PC-3 (cell line): ENCODE results near the gene GCA. TPM values are rescaled to one million over a fixed set of nuclear protein-coding genes. Genes with fewer than 3 reads are reported as not detected.

Experiments
- ATAC-seq: fragments of 200-7000 bp; cut with Tn5 transposase; 2 replicates; pipeline ENCODE4 v1.9.1; 2020; ENCODE audit warnings: mild to moderate bottlenecking, moderate library complexity
- BruUV-seq: library from RNA; stranded (reverse); fragments of 400-500 nt; replicated peaks from 2 replicates; lab custom pipeline; 2021; lab: Mats Ljungman, UMichigan
- CTCF ChIA-PET: fragments of 300-600 bp; sonication (Branson Sonifier 250); formaldehyde crosslinking; loops from one replicate; lab custom pipeline; 2022; ENCODE audit warnings: antibody characterized with exemption; lab: Charles Lee
- POLR2A ChIA-PET: fragments of 300-600 bp; sonication (Branson Sonifier 250); formaldehyde crosslinking; loops from one replicate; lab custom pipeline; 2022; ENCODE audit warnings: antibody characterized with exemption; ENCODE audit not compliant: unreplicated experiment; lab: Charles Lee
- DNase-seq: peaks from one replicate; pipeline ENCODE4 v3.0.0-alpha.2; 2015
- H2AFZ ChIP-seq: fragments of 300-600 bp; sonication (generic); 2 replicates; pipeline ENCODE4 v1.6.0; 2016; ENCODE audit warnings: antibody characterized with exemption, low read length
- H3F3A ChIP-seq: fragments of 300-600 bp; sonication (generic); one replicate; pipeline ENCODE4 v1.6.0; 2017; ENCODE audit warnings: antibody characterized with exemption, low read length, control low read depth, mild to moderate bottlenecking; ENCODE audit not compliant: unreplicated experiment
- H3K27ac ChIP-seq: fragments of 300-600 bp; sonication (generic); 2 replicates; pipeline ENCODE4 v1.5.1; 2016; ENCODE audit warnings: mild to moderate bottlenecking, low read length
- H3K27me3 ChIP-seq: fragments of 300-600 bp; sonication (generic); 2 replicates; pipeline ENCODE4 v1.6.1; 2016; ENCODE audit warnings: low read length, mixed read lengths
- H3K36me3 ChIP-seq: fragments of 300-600 bp; sonication (generic); 2 replicates; pipeline ENCODE4 v1.6.1; 2016; ENCODE audit warnings: low read depth, mixed run types, low read length, mixed read lengths
- H3K4me1 ChIP-seq: fragments of 300-600 bp; sonication (generic); 2 replicates; pipeline ENCODE4 v1.5.1; 2016; ENCODE audit warnings: low read length; ENCODE audit not compliant: insufficient read depth
- H3K4me2 ChIP-seq: fragments of 300-600 bp; sonication (generic); 2 replicates; pipeline ENCODE4 v1.6.0; 2016; ENCODE audit warnings: low read length
- H3K4me3 ChIP-seq: fragments of 300-600 bp; sonication (generic); 2 replicates; pipeline ENCODE4 v1.5.1; 2016; ENCODE audit warnings: mild to moderate bottlenecking, low read length, mixed read lengths
- H3K79me2 ChIP-seq: fragments of 300-600 bp; sonication (generic); 2 replicates; pipeline ENCODE4 v1.6.1; 2017; ENCODE audit warnings: low read length, mixed read lengths
- H3K9ac ChIP-seq: fragments of 300-600 bp; sonication (generic); 2 replicates; pipeline ENCODE4 v1.6.0; 2016; ENCODE audit warnings: mild to moderate bottlenecking, low read length
- H3K9me2 ChIP-seq: fragments of 300-600 bp; sonication (generic); replicated peaks from 2 replicates; pipeline ENCODE4 v1.6.1; 2016; ENCODE audit warnings: mixed run types, low read length, mixed read lengths
- H3K9me3 ChIP-seq: fragments of 300-600 bp; sonication (generic); 2 replicates; pipeline ENCODE4 v1.6.1; 2016; ENCODE audit warnings: low read length, mixed read lengths
- H4K20me1 ChIP-seq: fragments of 300-600 bp; sonication (generic); 2 replicates; pipeline ENCODE4 v1.6.1; 2016; ENCODE audit warnings: low read length, mixed read lengths
- EZH2 ChIP-seq: fragments of 300-600 bp; sonication (generic); IDR thresholded peaks from one replicate; pipeline ENCODE4 v1.6.1; 2017; ENCODE audit warnings: antibody characterized with exemption, mild to moderate bottlenecking, low read length; ENCODE audit not compliant: unreplicated experiment
- EZH2phosphoT487 ChIP-seq: fragments of 300-600 bp; sonication (generic); IDR thresholded peaks from 2 replicates; pipeline ENCODE4 v1.6.1; 2018; ENCODE audit warnings: mild to moderate bottlenecking, antibody characterized with exemption, low read length, borderline replicate concordance
- intact Hi-C: fragments of 100-400 bp; cut with micrococcal nuclease; formaldehyde crosslinking; loops from 2 replicates; pipeline ENCODE4 v1.9.0; 2023
- total RNA-seq: library from RNA; depleted of rRNA; stranded (reverse); fragments of >200 nt; gene quantifications from 2 replicates; pipeline ENCODE4 v1.2.3, GENCODE V29; 2014
- TF ChIP-seq, protein P1 (sequence below): fragments of 300-600 bp; sonication (generic); conservative IDR thresholded peaks from 2 replicates; pipeline ENCODE4 v1.5.1; 2017; ENCODE audit warnings: antibody characterized with exemption, low read depth, mild to moderate bottlenecking, low read length

The GCA gene
- total RNA-seq, 1 experiment from 2014 or later = 18.7 TPM

DNA sequence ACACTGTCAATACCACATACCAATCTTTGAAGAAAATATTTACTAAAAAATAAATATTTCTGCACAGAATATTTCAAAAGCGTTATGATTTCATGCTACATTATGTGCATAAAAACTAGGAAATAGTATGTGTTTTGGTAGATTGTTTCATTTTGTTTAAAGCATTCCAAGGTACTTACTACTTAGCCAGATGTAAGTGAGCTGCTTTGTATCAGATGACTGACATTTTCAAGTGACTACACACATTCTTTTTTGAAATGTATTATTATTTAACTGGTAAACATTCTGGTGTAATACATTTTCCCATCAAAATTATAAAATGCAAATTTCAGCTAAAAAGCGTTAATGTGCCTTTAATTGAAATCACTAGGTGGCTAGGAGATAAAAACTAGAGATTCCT is 21.5 kb downstream of the GCA start:
- Histone ChIP-seq H3K4me1 (no peaks in the 10 kb centered on the region), H3K9ac (no peak overlapping the region), H3K36me3 (no peaks in the 10 kb centered on the region), H3K79me2 (no peaks in the 10 kb centered on the region), H4K20me1 (no peaks in the 10 kb centered on the region), H3K4me2 (no peak overlapping the region), H3K9me2 (no peaks in the 10 kb centered on the region), H3F3A (no peaks in the 10 kb centered on the region), H3K27me3 (no peaks in the 10 kb centered on the region), H3K9me3 (no peaks in the 10 kb centered on the region), H3K4me3 (no peak overlapping the region), H3K27ac (no peak overlapping the region), H2AFZ (no peak overlapping the region)
- intact Hi-C loops = no loop called here
- CTCF ChIA-PET = no interaction called here
- no peak for TF ChIP-seq EZH2
- TF ChIP-seq, protein P1, sequence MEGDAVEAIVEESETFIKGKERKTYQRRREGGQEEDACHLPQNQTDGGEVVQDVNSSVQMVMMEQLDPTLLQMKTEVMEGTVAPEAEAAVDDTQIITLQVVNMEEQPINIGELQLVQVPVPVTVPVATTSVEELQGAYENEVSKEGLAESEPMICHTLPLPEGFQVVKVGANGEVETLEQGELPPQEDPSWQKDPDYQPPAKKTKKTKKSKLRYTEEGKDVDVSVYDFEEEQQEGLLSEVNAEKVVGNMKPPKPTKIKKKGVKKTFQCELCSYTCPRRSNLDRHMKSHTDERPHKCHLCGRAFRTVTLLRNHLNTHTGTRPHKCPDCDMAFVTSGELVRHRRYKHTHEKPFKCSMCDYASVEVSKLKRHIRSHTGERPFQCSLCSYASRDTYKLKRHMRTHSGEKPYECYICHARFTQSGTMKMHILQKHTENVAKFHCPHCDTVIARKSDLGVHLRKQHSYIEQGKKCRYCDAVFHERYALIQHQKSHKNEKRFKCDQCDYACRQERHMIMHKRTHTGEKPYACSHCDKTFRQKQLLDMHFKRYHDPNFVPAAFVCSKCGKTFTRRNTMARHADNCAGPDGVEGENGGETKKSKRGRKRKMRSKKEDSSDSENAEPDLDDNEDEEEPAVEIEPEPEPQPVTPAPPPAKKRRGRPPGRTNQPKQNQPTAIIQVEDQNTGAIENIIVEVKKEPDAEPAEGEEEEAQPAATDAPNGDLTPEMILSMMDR = no peak
- TF ChIP-seq EZH2phosphoT487 = no peak
- no TSS peak for BruUV-seq
- POLR2A ChIA-PET = no interaction called here
- ATAC-seq (no peak), DNase-seq (no peak)

DNA sequence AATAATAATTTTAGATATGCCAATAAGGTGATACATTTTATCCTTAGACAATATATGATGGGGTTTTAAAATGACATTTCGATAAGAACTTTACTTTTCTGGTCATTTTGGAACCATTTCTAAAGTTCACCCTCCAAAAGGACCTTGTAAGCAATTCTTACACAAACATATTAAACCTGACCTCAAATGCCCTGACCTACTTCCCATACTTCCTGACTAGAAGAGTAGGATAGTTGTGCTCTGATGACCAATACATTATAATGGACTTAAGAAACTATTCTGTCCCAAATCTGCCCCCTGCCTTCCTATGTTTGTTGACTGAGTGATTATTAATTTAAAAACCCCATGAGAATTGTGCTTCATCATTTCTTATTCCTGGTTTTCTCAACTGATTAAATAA is 24.6 kb downstream of the GCA start:
- no peak for DNase-seq
- H3K79me2 ChIP-seq = no peaks in the 10 kb centered on the region
- ChIA-PET CTCF (no interaction called here), POLR2A (no interaction called here)
- TF ChIP-seq EZH2phosphoT487 (no peak), EZH2 (no peak)
- TF ChIP-seq, protein P1 = no peak
- H3F3A ChIP-seq = no peaks in the 10 kb centered on the region
- H3K36me3 ChIP-seq = no peaks in the 10 kb centered on the region
- ATAC-seq = no peak
- H3K4me3 ChIP-seq = no peak overlapping the region
- no peaks in the 10 kb centered on the region for H4K20me1 ChIP-seq
- no peaks in the 10 kb centered on the region for H3K9me2 ChIP-seq
- no peak overlapping the region for H3K27ac ChIP-seq
- BruUV-seq = no TSS peak
- intact Hi-C loops = no loop called here
- no peak overlapping the region for H3K4me2 ChIP-seq
- peaks cover 7% of the 10 kb centered on the region; the same call in 1 of the 2 replicates for H3K27me3 ChIP-seq
- H2AFZ ChIP-seq = no peak overlapping the region
- H3K9ac ChIP-seq = no peak overlapping the region
- no peaks in the 10 kb centered on the region for H3K4me1 ChIP-seq
- no peaks in the 10 kb centered on the region for H3K9me3 ChIP-seq

DNA sequence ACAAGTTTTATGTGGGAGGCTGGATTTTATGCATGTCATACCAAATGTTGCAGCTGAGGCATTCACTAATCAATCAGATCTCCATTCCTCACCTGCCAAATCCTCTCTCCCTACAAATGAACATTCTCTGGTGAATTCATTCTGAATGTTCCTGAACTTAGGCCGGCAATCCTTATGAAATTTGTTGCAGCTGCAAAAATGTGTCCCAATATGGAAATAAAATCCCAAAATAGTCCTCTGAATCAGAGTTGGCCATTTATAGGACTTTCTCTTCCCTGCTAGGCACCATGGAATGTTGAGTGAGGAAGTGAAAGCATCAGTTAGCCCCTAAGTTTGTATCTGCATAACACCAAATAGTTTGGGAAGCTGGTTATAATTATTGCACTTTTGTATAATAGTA is 25.6 kb downstream of the GCA start:
- H3K79me2 ChIP-seq = no peaks in the 10 kb centered on the region
- no peak overlapping the region for H3K4me3 ChIP-seq
- DNase-seq (no peak), ATAC-seq (no peak)
- ChIA-PET POLR2A (no interaction called here), CTCF (no interaction called here)
- H4K20me1 ChIP-seq = no peaks in the 10 kb centered on the region
- no peaks in the 10 kb centered on the region for H3K9me2 ChIP-seq
- H3K27me3 ChIP-seq = peaks cover 7% of the 10 kb centered on the region; the same call in 1 of the 2 replicates
- no peaks in the 10 kb centered on the region for H3K9me3 ChIP-seq
- H3K9ac ChIP-seq = no peak overlapping the region
- H3F3A ChIP-seq = no peaks in the 10 kb centered on the region
- no peaks in the 10 kb centered on the region for H3K36me3 ChIP-seq
- no peak overlapping the region for H2AFZ ChIP-seq
- intact Hi-C loops = no loop called here
- no peak overlapping the region for H3K4me2 ChIP-seq
- TF ChIP-seq, protein P1 = no peak
- TF ChIP-seq EZH2phosphoT487 (no peak), EZH2 (no peak)
- no peaks in the 10 kb centered on the region for H3K4me1 ChIP-seq
- BruUV-seq = no TSS peak
- no peak overlapping the region for H3K27ac ChIP-seq
